GM23338 (cell line): ENCODE results near the gene SMURF1. TPM values are rescaled to one million over a fixed set of nuclear protein-coding genes. Genes with fewer than 3 reads are reported as not detected.

Experiments
- ATAC-seq: fragments of 200-7000 bp; cut with Tn5 transposase; 3 replicates; pipeline ENCODE4 v1.9.1; 2020
- DNase-seq: peaks from one replicate; pipeline ENCODE4 v3.0.0-alpha.2; 2015; ENCODE audit warnings: low spot score
- H2AFZ ChIP-seq: fragments of 200-600 bp; sonication (generic); 2 replicates; pipeline ENCODE4 v1.8.0; 2016; ENCODE audit warnings: antibody characterized with exemption, mild to moderate bottlenecking, moderate library complexity
- H3F3A ChIP-seq: fragments of 200-600 bp; sonication (generic); replicated peaks from 2 replicates; pipeline ENCODE4 v1.8.0; 2017; ENCODE audit warnings: antibody characterized with exemption, mixed run types, low read depth
- H3K27ac ChIP-seq: fragments of 200-600 bp; sonication (generic); 2 replicates; pipeline ENCODE4 v1.6.1; 2016; ENCODE audit warnings: low read depth
- H3K27me3 ChIP-seq: fragments of 200-600 bp; sonication (generic); 2 replicates; pipeline ENCODE4 v1.8.0; 2016; ENCODE audit warnings: mild to moderate bottlenecking, mixed run types, moderate library complexity; ENCODE audit not compliant: insufficient read depth
- H3K36me3 ChIP-seq: fragments of 200-600 bp; sonication (generic); 2 replicates; pipeline ENCODE4 v1.8.0; 2016; ENCODE audit warnings: mild to moderate bottlenecking; ENCODE audit not compliant: insufficient read depth
- H3K4me1 ChIP-seq: fragments of 200-600 bp; sonication (generic); 2 replicates; pipeline ENCODE4 v1.8.0; 2016; ENCODE audit warnings: mild to moderate bottlenecking, moderate library complexity; ENCODE audit not compliant: insufficient read depth
- H3K4me2 ChIP-seq: fragments of 200-600 bp; sonication (generic); 2 replicates; pipeline ENCODE4 v1.7.1; 2017; ENCODE audit warnings: mixed run types
- H3K4me3 ChIP-seq: fragments of 200-600 bp; sonication (generic); 2 replicates; pipeline ENCODE4 v1.6.1; 2016; ENCODE audit warnings: mixed run types
- H3K79me2 ChIP-seq: fragments of 200-600 bp; sonication (generic); replicated peaks from 2 replicates; pipeline ENCODE4 v1.8.0; 2017; ENCODE audit warnings: mild to moderate bottlenecking; ENCODE audit not compliant: insufficient read depth
- H3K9me2 ChIP-seq: fragments of 200-600 bp; sonication (generic); 2 replicates; pipeline ENCODE4 v1.8.0; 2017; ENCODE audit not compliant: insufficient read depth
- H4K20me1 ChIP-seq: fragments of 200-600 bp; sonication (generic); replicated peaks from 2 replicates; pipeline ENCODE4 v1.8.0; 2017; ENCODE audit warnings: mild to moderate bottlenecking; ENCODE audit not compliant: insufficient read depth
- H3K27ac Mint-ChIP-seq: 2 replicates; pipeline ENCODE4 v1.8.0; 2020; ENCODE audit warnings: inconsistent platforms, mild to moderate bottlenecking, moderate library complexity, mixed read lengths
- H3K27me3 Mint-ChIP-seq: 3 replicates; pipeline ENCODE4 v1.8.0; 2022; ENCODE audit warnings: low read depth, mild to moderate bottlenecking, moderate library complexity, mixed read lengths, inconsistent platforms; ENCODE audit not compliant: insufficient read depth, poor library complexity
- H3K36me3 Mint-ChIP-seq: 3 replicates; pipeline ENCODE4 v1.8.0; 2021; ENCODE audit warnings: low read depth, mild to moderate bottlenecking, inconsistent platforms, moderate library complexity, mixed read lengths
- H3K4me1 Mint-ChIP-seq: 3 replicates; pipeline ENCODE4 v1.8.0; 2020; ENCODE audit warnings: mild to moderate bottlenecking, inconsistent platforms, mixed read lengths
- H3K4me3 Mint-ChIP-seq: 3 replicates; pipeline ENCODE4 v1.8.0; 2021; ENCODE audit warnings: moderate library complexity, mild to moderate bottlenecking, inconsistent platforms, mixed read lengths
- H3K9me3 Mint-ChIP-seq: 3 replicates; pipeline ENCODE4 v1.8.0; 2020; ENCODE audit warnings: moderate library complexity, mild to moderate bottlenecking, inconsistent platforms, mixed read lengths
- CREB1 ChIP-seq: fragments of 250-450 bp; sonication (Bioruptor Pico); IDR thresholded peaks from 2 replicates; pipeline ENCODE4 v1.5.0; 2020; ENCODE audit warnings: low read depth, mild to moderate bottlenecking, moderate library complexity
- EZH2phosphoT487 ChIP-seq: fragments of 200-600 bp; sonication (generic); IDR thresholded peaks from one replicate; pipeline ENCODE4 v1.8.1; 2018; ENCODE audit warnings: antibody characterized with exemption; ENCODE audit not compliant: unreplicated experiment
- JUNB ChIP-seq: IDR thresholded peaks from one replicate; pipeline ENCODE4 v1.6.1; 2016; ENCODE audit warnings: antibody characterized with exemption; ENCODE audit not compliant: unreplicated experiment
- NANOG ChIP-seq: IDR thresholded peaks from 2 replicates; pipeline ENCODE4 v1.6.1; 2016; ENCODE audit warnings: antibody characterized with exemption, borderline replicate concordance
- POLR2AphosphoS5 ChIP-seq: IDR thresholded peaks from 2 replicates; pipeline ENCODE4 v1.6.1; 2016; ENCODE audit warnings: antibody characterized with exemption, low read depth
- STAT1 ChIP-seq: IDR thresholded peaks from one replicate; pipeline ENCODE4 v1.6.1; 2016; ENCODE audit warnings: antibody characterized with exemption; ENCODE audit not compliant: unreplicated experiment
- ZNF114 ChIP-seq: fragments of 250-450 bp; sonication (Bioruptor Pico); IDR thresholded peaks from 2 replicates; pipeline ENCODE4 v1.5.0; 2020; ENCODE audit warnings: mild to moderate bottlenecking, moderate library complexity
- ZNF331 ChIP-seq: fragments of 250-450 bp; sonication (Bioruptor Pico); IDR thresholded peaks from 2 replicates; pipeline ENCODE4 v1.5.0; 2020; ENCODE audit warnings: low read depth, mild to moderate bottlenecking, moderate library complexity
- polyA plus RNA-seq: library from polyadenylated mRNA; unstranded; fragments of >200 nt; fragmentation: Nextera tagmentation; extraction: Ambion mirVana; gene quantifications from 2 replicates; pipeline ENCODE4 v1.2.1, GENCODE V29; 2016
- total RNA-seq: library from RNA; depleted of rRNA; stranded (reverse); fragments of >200 nt; shearing (Covaris generic); gene quantifications from 2 replicates; pipeline ENCODE4 v1.2.3, GENCODE V29; 2014
- TF ChIP-seq, protein P1 (sequence below): IDR thresholded peaks from 2 replicates; pipeline ENCODE4 v1.6.1; 2016; ENCODE audit warnings: antibody characterized with exemption
- TF ChIP-seq, protein P2 (sequence below), 2 experiments: fragments of 200-600 bp in 1 of 2; sonication (generic) in 1 of 2; conservative IDR thresholded peaks; 2 replicates each; pipeline versions ENCODE4 v1.5.1 to v1.6.1; 2016 to 2017; ENCODE audit warnings: antibody characterized with exemption in 2 of 2, low read depth in 2 of 2, mild to moderate bottlenecking in 2 of 2, moderate library complexity in 1 of 2
- TF ChIP-seq, protein P3 (sequence below): IDR thresholded peaks from one replicate; pipeline ENCODE4 v1.6.1; 2018; ENCODE audit warnings: antibody characterized with exemption; ENCODE audit not compliant: unreplicated experiment

Gene SMURF1
- total and polyA plus RNA-seq, 2 experiments from 2014 or later = 5.8 to 23.9 TPM

DNA sequence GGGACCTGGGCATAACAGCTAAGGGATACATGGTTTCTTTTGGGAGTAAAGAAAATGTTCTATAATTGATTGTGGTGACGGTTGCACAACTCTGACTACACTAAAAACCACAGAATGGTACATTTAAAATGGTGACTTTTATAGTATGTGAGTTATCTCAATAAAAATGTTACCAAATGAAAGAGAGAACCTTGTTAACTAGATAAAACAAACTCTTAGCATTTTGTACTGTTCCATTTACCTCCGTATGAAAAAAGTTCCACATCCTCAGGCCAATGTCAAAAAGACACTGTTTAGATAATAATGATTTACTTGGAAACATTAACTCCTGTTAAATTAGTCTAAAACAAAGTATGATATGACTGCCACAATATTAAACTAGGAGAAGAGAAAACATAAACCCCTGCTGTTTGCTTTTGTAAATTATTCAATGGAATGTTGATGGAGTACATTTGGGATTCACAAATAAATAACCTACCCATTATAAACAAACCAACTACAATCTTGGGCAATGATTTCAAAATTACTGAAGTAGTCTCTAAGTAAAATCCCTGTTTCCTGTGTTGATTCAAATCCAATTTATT, 60.7 kb downstream of the SMURF1 start:
- no peaks in the 10 kb centered on the region for H3K9me2 ChIP-seq
- H3K4me1 ChIP-seq = peaks cover 8% of the 10 kb centered on the region
- peaks cover 17% of the 10 kb centered on the region for H3K36me3 Mint-ChIP-seq
- no peak overlapping the region for H3K4me3 Mint-ChIP-seq
- peaks cover 3% of the 10 kb centered on the region; the same call in 1 of the 2 replicates for H3K36me3 ChIP-seq
- peaks cover 9% of the 10 kb centered on the region; the same call in 1 of the 3 replicates for H3K9me3 Mint-ChIP-seq
- peaks cover 29% of the 10 kb centered on the region; the same call in 1 of the 2 replicates for H4K20me1 ChIP-seq
- no peak overlapping the region for H3K27ac Mint-ChIP-seq
- H2AFZ ChIP-seq = no peak overlapping the region
- peaks cover 97% of the 10 kb centered on the region for H3K79me2 ChIP-seq
- H3K4me2 ChIP-seq = no peak overlapping the region
- no peak for TF ChIP-seq EZH2phosphoT487
- TF ChIP-seq JUNB = no peak
- TF ChIP-seq ZNF331 (CRISPR knock-in tag) = no peak
- TF ChIP-seq ZNF114 = no peak
- no peak for TF ChIP-seq STAT1
- TF ChIP-seq, protein P1, sequence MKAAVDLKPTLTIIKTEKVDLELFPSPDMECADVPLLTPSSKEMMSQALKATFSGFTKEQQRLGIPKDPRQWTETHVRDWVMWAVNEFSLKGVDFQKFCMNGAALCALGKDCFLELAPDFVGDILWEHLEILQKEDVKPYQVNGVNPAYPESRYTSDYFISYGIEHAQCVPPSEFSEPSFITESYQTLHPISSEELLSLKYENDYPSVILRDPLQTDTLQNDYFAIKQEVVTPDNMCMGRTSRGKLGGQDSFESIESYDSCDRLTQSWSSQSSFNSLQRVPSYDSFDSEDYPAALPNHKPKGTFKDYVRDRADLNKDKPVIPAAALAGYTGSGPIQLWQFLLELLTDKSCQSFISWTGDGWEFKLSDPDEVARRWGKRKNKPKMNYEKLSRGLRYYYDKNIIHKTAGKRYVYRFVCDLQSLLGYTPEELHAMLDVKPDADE = no peak
- TF ChIP-seq NANOG = no peak
- TF ChIP-seq CREB1 = no peak
- TF ChIP-seq POLR2AphosphoS5 = no peak
- TF ChIP-seq, protein P2, sequence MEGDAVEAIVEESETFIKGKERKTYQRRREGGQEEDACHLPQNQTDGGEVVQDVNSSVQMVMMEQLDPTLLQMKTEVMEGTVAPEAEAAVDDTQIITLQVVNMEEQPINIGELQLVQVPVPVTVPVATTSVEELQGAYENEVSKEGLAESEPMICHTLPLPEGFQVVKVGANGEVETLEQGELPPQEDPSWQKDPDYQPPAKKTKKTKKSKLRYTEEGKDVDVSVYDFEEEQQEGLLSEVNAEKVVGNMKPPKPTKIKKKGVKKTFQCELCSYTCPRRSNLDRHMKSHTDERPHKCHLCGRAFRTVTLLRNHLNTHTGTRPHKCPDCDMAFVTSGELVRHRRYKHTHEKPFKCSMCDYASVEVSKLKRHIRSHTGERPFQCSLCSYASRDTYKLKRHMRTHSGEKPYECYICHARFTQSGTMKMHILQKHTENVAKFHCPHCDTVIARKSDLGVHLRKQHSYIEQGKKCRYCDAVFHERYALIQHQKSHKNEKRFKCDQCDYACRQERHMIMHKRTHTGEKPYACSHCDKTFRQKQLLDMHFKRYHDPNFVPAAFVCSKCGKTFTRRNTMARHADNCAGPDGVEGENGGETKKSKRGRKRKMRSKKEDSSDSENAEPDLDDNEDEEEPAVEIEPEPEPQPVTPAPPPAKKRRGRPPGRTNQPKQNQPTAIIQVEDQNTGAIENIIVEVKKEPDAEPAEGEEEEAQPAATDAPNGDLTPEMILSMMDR (conservative IDR thresholded peaks at IDR 0.05; ENCODE audit: low read depth in 2 of 2) = no peak
- TF ChIP-seq, protein P3, sequence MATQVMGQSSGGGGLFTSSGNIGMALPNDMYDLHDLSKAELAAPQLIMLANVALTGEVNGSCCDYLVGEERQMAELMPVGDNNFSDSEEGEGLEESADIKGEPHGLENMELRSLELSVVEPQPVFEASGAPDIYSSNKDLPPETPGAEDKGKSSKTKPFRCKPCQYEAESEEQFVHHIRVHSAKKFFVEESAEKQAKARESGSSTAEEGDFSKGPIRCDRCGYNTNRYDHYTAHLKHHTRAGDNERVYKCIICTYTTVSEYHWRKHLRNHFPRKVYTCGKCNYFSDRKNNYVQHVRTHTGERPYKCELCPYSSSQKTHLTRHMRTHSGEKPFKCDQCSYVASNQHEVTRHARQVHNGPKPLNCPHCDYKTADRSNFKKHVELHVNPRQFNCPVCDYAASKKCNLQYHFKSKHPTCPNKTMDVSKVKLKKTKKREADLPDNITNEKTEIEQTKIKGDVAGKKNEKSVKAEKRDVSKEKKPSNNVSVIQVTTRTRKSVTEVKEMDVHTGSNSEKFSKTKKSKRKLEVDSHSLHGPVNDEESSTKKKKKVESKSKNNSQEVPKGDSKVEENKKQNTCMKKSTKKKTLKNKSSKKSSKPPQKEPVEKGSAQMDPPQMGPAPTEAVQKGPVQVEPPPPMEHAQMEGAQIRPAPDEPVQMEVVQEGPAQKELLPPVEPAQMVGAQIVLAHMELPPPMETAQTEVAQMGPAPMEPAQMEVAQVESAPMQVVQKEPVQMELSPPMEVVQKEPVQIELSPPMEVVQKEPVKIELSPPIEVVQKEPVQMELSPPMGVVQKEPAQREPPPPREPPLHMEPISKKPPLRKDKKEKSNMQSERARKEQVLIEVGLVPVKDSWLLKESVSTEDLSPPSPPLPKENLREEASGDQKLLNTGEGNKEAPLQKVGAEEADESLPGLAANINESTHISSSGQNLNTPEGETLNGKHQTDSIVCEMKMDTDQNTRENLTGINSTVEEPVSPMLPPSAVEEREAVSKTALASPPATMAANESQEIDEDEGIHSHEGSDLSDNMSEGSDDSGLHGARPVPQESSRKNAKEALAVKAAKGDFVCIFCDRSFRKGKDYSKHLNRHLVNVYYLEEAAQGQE = no peak
- no peak overlapping the region for H3K4me3 ChIP-seq
- H3K27me3 Mint-ChIP-seq = no peaks in the 10 kb centered on the region
- H3K27ac ChIP-seq = no peak overlapping the region
- H3F3A ChIP-seq = no peaks in the 10 kb centered on the region
- no peak for ATAC-seq
- no peak for DNase-seq
- H3K4me1 Mint-ChIP-seq = peaks cover 15% of the 10 kb centered on the region
- H3K27me3 ChIP-seq = no peaks in the 10 kb centered on the region
